MCF 10A (cell line): Measurements from ENCODE around the gene ATP6V0B. TPM values are rescaled to one million over a fixed set of nuclear protein-coding genes. Genes with fewer than 3 reads are reported as not detected.

Experiments
- BruUV-seq: library from RNA; stranded (reverse); fragments of 400-500 nt; replicated peaks from 2 replicates; lab custom pipeline; 2021; lab: Mats Ljungman, UMichigan
- CTCF ChIA-PET: fragments of 300-600 bp; sonication (Branson Sonifier 250); formaldehyde crosslinking; extraction: SDS; loops from one replicate; lab custom pipeline; 2021; ENCODE audit warnings: antibody characterized with exemption, inconsistent platforms; lab: Yijun Ruan, JAX
- POLR2A ChIA-PET: fragments of 300-600, 350-650 bp; sonication (Branson Sonifier 250); formaldehyde crosslinking; extraction: SDS; loops from one replicate; lab custom pipeline; 2020; ENCODE audit warnings: antibody characterized with exemption, inconsistent platforms; lab: Yijun Ruan, JAX
- DNase-seq: peaks from one replicate; pipeline ENCODE4 v3.0.0-alpha.2; 2018; ENCODE audit not compliant: unreplicated experiment
- H3K27ac Mint-ChIP-seq: one replicate; pipeline ENCODE4 v1.8.0; 2022; ENCODE audit warnings: mild to moderate bottlenecking, low read depth, mixed read lengths; ENCODE audit not compliant: unreplicated experiment
- H3K27me3 Mint-ChIP-seq: one replicate; pipeline ENCODE4 v1.8.0; 2022; ENCODE audit warnings: mixed read lengths; ENCODE audit not compliant: insufficient read depth, unreplicated experiment
- H3K36me3 Mint-ChIP-seq: one replicate; pipeline ENCODE4 v1.8.0; 2022; ENCODE audit warnings: mild to moderate bottlenecking, moderate library complexity, mixed read lengths; ENCODE audit not compliant: insufficient read depth, unreplicated experiment
- H3K4me1 Mint-ChIP-seq: one replicate; pipeline ENCODE4 v1.8.0; 2022; ENCODE audit warnings: mixed read lengths; ENCODE audit not compliant: insufficient read depth, unreplicated experiment
- H3K4me3 Mint-ChIP-seq: one replicate; pipeline ENCODE4 v1.8.0; 2022; ENCODE audit warnings: mild to moderate bottlenecking, moderate library complexity, mixed read lengths; ENCODE audit not compliant: unreplicated experiment
- H3K9me3 Mint-ChIP-seq: one replicate; pipeline ENCODE4 v1.8.0; 2022; ENCODE audit warnings: mixed read lengths; ENCODE audit not compliant: unreplicated experiment
- CTCF ChIP-seq: fragments of 200-600 bp; IDR thresholded peaks from one replicate; pipeline ENCODE4 v1.8.0; 2022; ENCODE audit warnings: antibody characterized with exemption, mild to moderate bottlenecking; ENCODE audit not compliant: unreplicated experiment
- intact Hi-C: fragments of 100-400 bp; cut with micrococcal nuclease; formaldehyde crosslinking; loops from 2 replicates; pipeline ENCODE4 v1.14.1; 2022
- total RNA-seq: library from RNA; stranded (reverse); gene quantifications from 2 replicates; pipeline ENCODE4 v1.2.3, GENCODE V29; 2022

The ATP6V0B gene
- total RNA-seq, 1 experiment from 2014 or later: 120 TPM

- no peaks in the 10 kb centered on the region for H3K27me3 Mint-ChIP-seq
- H3K4me3 Mint-ChIP-seq: no peak overlapping the region
- H3K36me3 Mint-ChIP-seq: peaks cover 7% of the 10 kb centered on the region
- POLR2A ChIA-PET: no interaction called here
- no peak for TF ChIP-seq CTCF
- no peaks in the 10 kb centered on the region for H3K9me3 Mint-ChIP-seq
- CTCF ChIA-PET: interaction anchor here (1.3 to 1.4 kb wide), 2 partner anchors 12 to 84 kb away, joined by 3 to 4 read pairs; no protein-coding TSS in a partner anchor
- H3K27ac Mint-ChIP-seq: no peak overlapping the region
- no peaks in the 10 kb centered on the region for H3K4me1 Mint-ChIP-seq
- no peak for DNase-seq
- no TSS peak for BruUV-seq
- intact Hi-C loops: no loop called here
These were observed 17.2 kb upstream of the ATP6V0B start for GRCh38 chr1:43957407-43958040.

- DNase-seq: no peak
- H3K4me1 Mint-ChIP-seq: no peaks in the 10 kb centered on the region
- H3K9me3 Mint-ChIP-seq: no peaks in the 10 kb centered on the region
- POLR2A ChIA-PET: no interaction called here
- no peak overlapping the region for H3K27ac Mint-ChIP-seq
- peaks cover 12% of the 10 kb centered on the region for H3K36me3 Mint-ChIP-seq
- no peaks in the 10 kb centered on the region for H3K27me3 Mint-ChIP-seq
- CTCF ChIA-PET: interaction anchor here (0.6 to 1.4 kb wide), 3 partner anchors 9 to 26 kb away, joined by 3 to 4 read pairs (median 3); no protein-coding TSS in a partner anchor
- BruUV-seq: no TSS peak
- H3K4me3 Mint-ChIP-seq: no peak overlapping the region
- no peak for TF ChIP-seq CTCF
- intact Hi-C loops: no loop called here
These were observed 16.2 kb upstream of the ATP6V0B start for GRCh38 chr1:43958351-43959255.

GRCh38 chr1:43960798-43961197 lies 14.0 kb upstream of the ATP6V0B start:
- no peak for TF ChIP-seq CTCF
- H3K4me3 Mint-ChIP-seq: no peak overlapping the region
- no peak overlapping the region for H3K27ac Mint-ChIP-seq
- ChIA-PET CTCF (interaction anchor here (0.6 to 1.0 kb wide), 2 partner anchors 87 to 257 kb away, joined by 3 to 4 read pairs; no protein-coding TSS in a partner anchor), POLR2A (interaction anchor here (0.6 kb wide), 1 partner anchor 76 kb away, joined by 3 read pairs; no protein-coding TSS in a partner anchor)
- peaks cover 12% of the 10 kb centered on the region for H3K36me3 Mint-ChIP-seq
- H3K9me3 Mint-ChIP-seq: no peaks in the 10 kb centered on the region
- H3K4me1 Mint-ChIP-seq: no peaks in the 10 kb centered on the region
- H3K27me3 Mint-ChIP-seq: no peaks in the 10 kb centered on the region
- intact Hi-C loops: no loop called here
- no peak for DNase-seq
- no TSS peak for BruUV-seq

GRCh38 chr1:43961692-43962091 lies 13.1 kb upstream of the ATP6V0B start:
- H3K4me3 Mint-ChIP-seq: no peak overlapping the region
- no peaks in the 10 kb centered on the region for H3K4me1 Mint-ChIP-seq
- intact Hi-C loops: no loop called here
- H3K9me3 Mint-ChIP-seq: no peaks in the 10 kb centered on the region
- H3K27me3 Mint-ChIP-seq: no peaks in the 10 kb centered on the region
- no TSS peak for BruUV-seq
- no peak overlapping the region for H3K27ac Mint-ChIP-seq
- CTCF ChIA-PET: interaction anchor here (1.7 kb wide), 1 partner anchor 27 kb away, joined by 10 read pairs; no protein-coding TSS in a partner anchor
- peaks cover 12% of the 10 kb centered on the region for H3K36me3 Mint-ChIP-seq
- DNase-seq: no peak
- TF ChIP-seq CTCF: no peak
- POLR2A ChIA-PET: no interaction called here
